ENCODE measurements around the gene APBB2.

Gene APBB2

GRCh38 chr4:40951026-40951425, 263.3 kb downstream of the APBB2 start:
- H3K4me3 ChIP-seq (ENCODE audit: insufficient read length, low read depth): no peak overlapping the region
- H3K27me3 ChIP-seq (ENCODE audit: insufficient read depth, insufficient read length): no peaks in the 10 kb centered on the region
- H3K4me1 ChIP-seq (ENCODE audit: insufficient read depth, insufficient read length): peaks cover 6% of the 10 kb centered on the region
- no peak for TF ChIP-seq YY1 (IDR thresholded peaks at IDR 0.05; ENCODE audit: insufficient read depth, insufficient read length)
- TF ChIP-seq ZNF274 (IDR thresholded peaks at IDR 0.05; ENCODE audit: low read depth, low read length): no peak
- TF ChIP-seq SUZ12 (IDR thresholded peaks at IDR 0.05; ENCODE audit: extremely low read depth, insufficient read depth, insufficient read length): no peak
- no peak overlapping the region for H3K9ac ChIP-seq (ENCODE audit: insufficient read length, low read depth)
- H3K36me3 ChIP-seq (ENCODE audit: insufficient read depth, insufficient read length, low read length): no peaks in the 10 kb centered on the region
- no peaks in the 10 kb centered on the region for H3K9me3 ChIP-seq (ENCODE audit: insufficient read depth, low read length)
- DNase-seq (ENCODE audit: low read depth, low spot score): no peak

GRCh38 chr4:40949358-40950100, 264.8 kb downstream of the APBB2 start:
- H3K9ac ChIP-seq (ENCODE audit: insufficient read length, low read depth): no peak overlapping the region
- peaks cover 6% of the 10 kb centered on the region for H3K4me1 ChIP-seq (ENCODE audit: insufficient read depth, insufficient read length)
- H3K9me3 ChIP-seq (ENCODE audit: insufficient read depth, low read length): no peaks in the 10 kb centered on the region
- H3K36me3 ChIP-seq (ENCODE audit: insufficient read depth, insufficient read length, low read length): no peaks in the 10 kb centered on the region
- TF ChIP-seq YY1 (IDR thresholded peaks at IDR 0.05; ENCODE audit: insufficient read depth, insufficient read length): no peak
- no peak for TF ChIP-seq ZNF274 (IDR thresholded peaks at IDR 0.05; ENCODE audit: low read depth, low read length)
- TF ChIP-seq SUZ12 (IDR thresholded peaks at IDR 0.05; ENCODE audit: extremely low read depth, insufficient read depth, insufficient read length): no peak
- H3K4me3 ChIP-seq (ENCODE audit: insufficient read length, low read depth): no peak overlapping the region
- no peak for DNase-seq (ENCODE audit: low read depth, low spot score)
- H3K27me3 ChIP-seq (ENCODE audit: insufficient read depth, insufficient read length): no peaks in the 10 kb centered on the region

GRCh38 chr4:40948014-40948413, 266.3 kb downstream of the APBB2 start:
- peaks cover under 1% of the 10 kb centered on the region for H3K36me3 ChIP-seq (ENCODE audit: insufficient read depth, insufficient read length, low read length)
- DNase-seq (ENCODE audit: low read depth, low spot score): no peak

GRCh38 chr4:40946652-40947051, 267.7 kb downstream of the APBB2 start:
- Histone ChIP-seq H3K4me3 (ENCODE audit: insufficient read length, low read depth) (no peak overlapping the region), H3K9me3 (ENCODE audit: insufficient read depth, low read length) (no peaks in the 10 kb centered on the region), H3K36me3 (ENCODE audit: insufficient read depth, insufficient read length, low read length) (peaks cover 2% of the 10 kb centered on the region), H3K27me3 (ENCODE audit: insufficient read depth, insufficient read length) (no peaks in the 10 kb centered on the region), H3K9ac (ENCODE audit: insufficient read length, low read depth) (no peak overlapping the region), H3K4me1 (ENCODE audit: insufficient read depth, insufficient read length) (no peaks in the 10 kb centered on the region)
- TF ChIP-seq YY1 (IDR thresholded peaks at IDR 0.05; ENCODE audit: insufficient read depth, insufficient read length) (no peak), ZNF274 (IDR thresholded peaks at IDR 0.05; ENCODE audit: low read depth, low read length) (no peak)
- no peak for DNase-seq (ENCODE audit: low read depth, low spot score)

More at GRCh38 chr4:40948014-40948413, 266.3 kb downstream of the APBB2 start:
- Histone ChIP-seq H3K9me3 (ENCODE audit: insufficient read depth, low read length) (no peaks in the 10 kb centered on the region), H3K4me1 (ENCODE audit: insufficient read depth, insufficient read length) (no peaks in the 10 kb centered on the region), H3K27me3 (ENCODE audit: insufficient read depth, insufficient read length) (no peaks in the 10 kb centered on the region), H3K9ac (ENCODE audit: insufficient read length, low read depth) (no peak overlapping the region), H3K4me3 (ENCODE audit: insufficient read length, low read depth) (no peak overlapping the region)
- TF ChIP-seq ZNF274 (IDR thresholded peaks at IDR 0.05; ENCODE audit: low read depth, low read length): no peak
- TF ChIP-seq YY1 (IDR thresholded peaks at IDR 0.05; ENCODE audit: insufficient read depth, insufficient read length): no peak
- TF ChIP-seq SUZ12 (IDR thresholded peaks at IDR 0.05; ENCODE audit: extremely low read depth, insufficient read depth, insufficient read length): no peak

- Histone ChIP-seq H3K9me3 (ENCODE audit: insufficient read depth, low read length) (no peaks in the 10 kb centered on the region), H3K4me3 (ENCODE audit: insufficient read length, low read depth) (no peak overlapping the region), H3K9ac (ENCODE audit: insufficient read length, low read depth) (no peak overlapping the region), H3K27me3 (ENCODE audit: insufficient read depth, insufficient read length) (no peaks in the 10 kb centered on the region), H3K4me1 (ENCODE audit: insufficient read depth, insufficient read length) (peaks cover 5% of the 10 kb centered on the region), H3K36me3 (ENCODE audit: insufficient read depth, insufficient read length, low read length) (peaks cover 2% of the 10 kb centered on the region)
- DNase-seq (ENCODE audit: low read depth, low spot score): no peak
- TF ChIP-seq SUZ12 (IDR thresholded peaks at IDR 0.05; ENCODE audit: extremely low read depth, insufficient read depth, insufficient read length): no peak
- TF ChIP-seq YY1 (IDR thresholded peaks at IDR 0.05; ENCODE audit: insufficient read depth, insufficient read length): no peak
- TF ChIP-seq ZNF274 (IDR thresholded peaks at IDR 0.05; ENCODE audit: low read depth, low read length): no peak
Measured at GRCh38 chr4:40940756-40941155, 273.6 kb downstream of the APBB2 start.

- H3K4me1 ChIP-seq (ENCODE audit: insufficient read depth, insufficient read length): peaks cover 5% of the 10 kb centered on the region
- H3K27me3 ChIP-seq (ENCODE audit: insufficient read depth, insufficient read length): no peaks in the 10 kb centered on the region
- no peak overlapping the region for H3K4me3 ChIP-seq (ENCODE audit: insufficient read length, low read depth)
- DNase-seq (ENCODE audit: low read depth, low spot score): no peak
- no peak overlapping the region for H3K9ac ChIP-seq (ENCODE audit: insufficient read length, low read depth)
- H3K36me3 ChIP-seq (ENCODE audit: insufficient read depth, insufficient read length, low read length): peaks cover 2% of the 10 kb centered on the region
- H3K9me3 ChIP-seq (ENCODE audit: insufficient read depth, low read length): no peaks in the 10 kb centered on the region
- TF ChIP-seq ZNF274 (IDR thresholded peaks at IDR 0.05; ENCODE audit: low read depth, low read length): no peak
- no peak for TF ChIP-seq YY1 (IDR thresholded peaks at IDR 0.05; ENCODE audit: insufficient read depth, insufficient read length)
- no peak for TF ChIP-seq SUZ12 (IDR thresholded peaks at IDR 0.05; ENCODE audit: extremely low read depth, insufficient read depth, insufficient read length)
Measured at GRCh38 chr4:40940317-40940741, 274.0 kb downstream of the APBB2 start.

GRCh38 chr4:40939856-40940255, 274.5 kb downstream of the APBB2 start:
- Histone ChIP-seq H3K36me3 (ENCODE audit: insufficient read depth, insufficient read length, low read length) (peaks cover 2% of the 10 kb centered on the region), H3K4me1 (ENCODE audit: insufficient read depth, insufficient read length) (peaks cover 5% of the 10 kb centered on the region), H3K4me3 (ENCODE audit: insufficient read length, low read depth) (no peak overlapping the region), H3K9me3 (ENCODE audit: insufficient read depth, low read length) (no peaks in the 10 kb centered on the region), H3K9ac (ENCODE audit: insufficient read length, low read depth) (no peak overlapping the region), H3K27me3 (ENCODE audit: insufficient read depth, insufficient read length) (no peaks in the 10 kb centered on the region)
- no peak for DNase-seq (ENCODE audit: low read depth, low spot score)
- TF ChIP-seq SUZ12 (IDR thresholded peaks at IDR 0.05; ENCODE audit: extremely low read depth, insufficient read depth, insufficient read length) (no peak), ZNF274 (IDR thresholded peaks at IDR 0.05; ENCODE audit: low read depth, low read length) (no peak), YY1 (IDR thresholded peaks at IDR 0.05; ENCODE audit: insufficient read depth, insufficient read length) (no peak)
